HepG2 (cell line): ENCODE results near the gene CSTB. TPM values are rescaled to one million over a fixed set of nuclear protein-coding genes. Genes with fewer than 3 reads are reported as not detected.
A peak's percentile ranks its signal among the peaks of the same experiment; 100 is the strongest.

Source experiments
- EP300 ChIP-seq, 3 experiments: sonication (generic) in 1 of 3; formaldehyde crosslinking in 1 of 3; IDR thresholded peaks; 2 replicates each; pipeline versions ENCODE4 v1.5.1 to v1.6.1; 2011 to 2020; ENCODE audit warnings: low read depth in 2 of 3, low read length in 2 of 3, borderline replicate concordance in 1 of 3, improper control_type of control experiment in 1 of 3, mild to moderate bottlenecking in 1 of 3, missing genetic modification reagents in 1 of 3, moderate library complexity in 1 of 3
- FOXP1 ChIP-seq, 2 experiments: fragments of 450-650 bp in 1 of 2; IDR thresholded peaks; 2 replicates each; pipeline ENCODE4 v1.6.1; 2017 to 2018; ENCODE audit warnings: antibody characterized with exemption in 1 of 2
- NONO ChIP-seq, 2 experiments: fragments of 450-650 bp in 1 of 2; sonication (generic) in 1 of 2; formaldehyde crosslinking in 1 of 2; IDR thresholded peaks in 1 of 2; conservative IDR thresholded peaks in 1 of 2; 2 replicates each; pipeline versions ENCODE4 v1.6.1 to v1.8.0; 2017 to 2022; ENCODE audit warnings: mild to moderate bottlenecking in 1 of 2, missing genetic modification reagents in 1 of 2, moderate library complexity in 1 of 2
- PRDM15 ChIP-seq: sonication (generic); formaldehyde crosslinking; IDR thresholded peaks from 2 replicates; pipeline ENCODE4 v1.4.0; 2020; ENCODE audit warnings: missing genetic modification reagents
- RARG ChIP-seq: sonication (generic); formaldehyde crosslinking; IDR thresholded peaks from 2 replicates; pipeline ENCODE4 v1.4.0; 2020; ENCODE audit warnings: low read depth, mild to moderate bottlenecking, missing genetic modification reagents
- RFXAP ChIP-seq: sonication (generic); formaldehyde crosslinking; IDR thresholded peaks from 2 replicates; pipeline ENCODE4 v1.4.0; 2020; ENCODE audit warnings: missing genetic modification reagents, borderline replicate concordance
- ZNF136 ChIP-seq: sonication (generic); formaldehyde crosslinking; IDR thresholded peaks from 2 replicates; pipeline ENCODE4 v1.8.1; 2022; ENCODE audit warnings: low read depth, mild to moderate bottlenecking, moderate library complexity, missing genetic modification reagents
- ZNF234 ChIP-seq: sonication (generic); formaldehyde crosslinking; conservative IDR thresholded peaks from 2 replicates; pipeline ENCODE4 v1.5.1; 2020; ENCODE audit warnings: mild to moderate bottlenecking, missing genetic modification reagents
- ZNF484 ChIP-seq: sonication (generic); formaldehyde crosslinking; IDR thresholded peaks from 2 replicates; pipeline ENCODE4 v1.5.1; 2020; ENCODE audit warnings: mild to moderate bottlenecking, low read depth, missing genetic modification reagents, borderline replicate concordance
- ZNF678 ChIP-seq: sonication (generic); formaldehyde crosslinking; IDR thresholded peaks from 2 replicates; pipeline ENCODE4 v1.4.0; 2020; ENCODE audit warnings: mild to moderate bottlenecking, missing genetic modification reagents
- polyA plus RNA-seq, 8 experiments: library from polyadenylated mRNA; depleted of rRNA in 3 of 8; stranded (reverse) in 7 of 8; unstranded in 1 of 8; fragments of >200 nt; fragmentation: Illumina TruSeq in 4 of 8; extraction: Trizol in 4 of 8; gene quantifications; 2 replicates each; pipeline versions ENCODE4 v1.2.1 to v1.2.3, GENCODE V29; 2011 to 2016; ENCODE audit warnings: low read depth in 4 of 8, missing spikeins in 1 of 8, mixed read lengths in 1 of 8; ENCODE audit not compliant: insufficient read depth in 1 of 8
- total RNA-seq, 5 experiments: library from RNA; depleted of rRNA; stranded (reverse); fragments of >200 nt; fragmentation: Illumina TruSeq; extraction: Trizol; gene quantifications; 2 replicates each; pipeline ENCODE4 v1.2.3, GENCODE V29; 2016; ENCODE audit warnings: low read depth in 1 of 5
- TF ChIP-seq, protein P1 (sequence below), 2 experiments: fragments of 450-650 bp in 1 of 2; sonication (generic) in 1 of 2; formaldehyde crosslinking in 1 of 2; IDR thresholded peaks; 2 replicates each; pipeline versions ENCODE4 v1.6.1 to v1.8.0; 2016 to 2022; ENCODE audit warnings: antibody characterized with exemption in 1 of 2, mild to moderate bottlenecking in 1 of 2, missing genetic modification reagents in 1 of 2

CSTB gene
- total and polyA plus RNA-seq, 2 of the 13 experiments (the other 11 are each of a cell fraction or from before 2014, with no cell fraction given): 11.7 to 94.1 TPM

DNA sequence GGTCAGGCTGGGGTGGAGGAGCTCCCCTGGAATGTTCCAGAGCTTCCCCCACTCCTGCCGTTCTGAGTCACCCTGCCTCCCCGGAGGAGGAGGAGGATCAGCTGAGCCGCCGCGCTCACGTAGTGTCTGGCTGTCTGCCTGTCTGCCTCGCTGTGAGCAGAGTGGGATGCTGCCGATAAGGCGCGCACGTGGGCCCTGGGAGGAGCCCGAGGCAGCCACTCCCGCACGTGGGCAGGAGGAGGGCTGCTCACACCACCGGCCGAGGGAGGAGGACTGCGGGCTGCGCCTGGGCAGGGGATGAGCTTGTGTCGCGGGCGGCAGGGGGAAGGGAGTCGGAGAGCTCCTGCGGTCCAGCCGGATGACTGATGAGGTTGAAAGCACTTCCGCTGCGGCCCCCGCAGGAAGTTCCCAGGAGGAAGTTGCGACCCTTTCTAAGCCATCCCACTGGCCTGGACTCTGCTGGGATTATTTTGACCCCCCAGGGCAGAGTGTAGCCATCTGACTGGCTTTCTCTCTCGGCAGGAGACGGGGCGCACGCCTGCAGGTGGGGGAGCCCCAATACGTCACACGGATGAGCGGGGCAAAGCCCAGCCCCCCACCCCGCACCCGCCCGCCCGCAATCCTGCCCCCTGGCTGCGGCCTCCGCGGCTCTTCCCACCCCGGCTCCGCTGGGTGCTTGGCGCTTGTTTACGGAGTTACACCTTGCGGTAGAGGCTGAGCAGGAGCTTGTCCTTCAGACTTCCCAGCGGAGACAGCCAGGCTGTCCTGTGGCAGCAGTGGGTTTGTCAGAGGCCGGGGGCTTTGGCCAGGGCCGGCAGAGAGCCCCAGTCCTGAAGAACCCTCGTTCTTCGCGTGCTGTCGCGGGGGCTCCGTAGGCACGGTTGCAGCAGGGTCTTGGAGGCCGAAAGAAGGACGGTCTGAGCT, 47.4 kb downstream of the CSTB start (continued):
- TF ChIP-seq NONO (IDR thresholded peaks at IDR 0.05) (no peak), NONO (CRISPR knock-in tag; conservative IDR thresholded peaks at IDR 0.05) (peak; percentile 69), ZNF678 (CRISPR knock-in tag) (no peak), EP300 (IDR thresholded peaks at IDR 0.05; ENCODE audit: low read depth in 2 of 2, low read length in 2 of 2) (no peak; a peak in 1 of 4 replicates), EP300 (CRISPR knock-in tag; IDR thresholded peaks at IDR 0.05; ENCODE audit: borderline replicate concordance) (peak; percentile 67; the same call in 1 of the 2 replicates), ZNF136 (peak; percentile 55), FOXP1 (IDR thresholded peaks at IDR 0.05) (no peak), FOXP1 (CRISPR knock-in tag; IDR thresholded peaks at IDR 0.05) (peak; percentile 51; the same call in 1 of the 2 replicates), RARG (CRISPR knock-in tag) (no peak), ZNF234 (no peak), RFXAP (CRISPR knock-in tag) (peak; percentile 83; the same call in 1 of the 2 replicates), ZNF484 (CRISPR knock-in tag) (0 out of 2 replicates have a peak, but pooled peaks have one; percentile 28), PRDM15 (CRISPR knock-in tag) (no peak)
- TF ChIP-seq, protein P1, sequence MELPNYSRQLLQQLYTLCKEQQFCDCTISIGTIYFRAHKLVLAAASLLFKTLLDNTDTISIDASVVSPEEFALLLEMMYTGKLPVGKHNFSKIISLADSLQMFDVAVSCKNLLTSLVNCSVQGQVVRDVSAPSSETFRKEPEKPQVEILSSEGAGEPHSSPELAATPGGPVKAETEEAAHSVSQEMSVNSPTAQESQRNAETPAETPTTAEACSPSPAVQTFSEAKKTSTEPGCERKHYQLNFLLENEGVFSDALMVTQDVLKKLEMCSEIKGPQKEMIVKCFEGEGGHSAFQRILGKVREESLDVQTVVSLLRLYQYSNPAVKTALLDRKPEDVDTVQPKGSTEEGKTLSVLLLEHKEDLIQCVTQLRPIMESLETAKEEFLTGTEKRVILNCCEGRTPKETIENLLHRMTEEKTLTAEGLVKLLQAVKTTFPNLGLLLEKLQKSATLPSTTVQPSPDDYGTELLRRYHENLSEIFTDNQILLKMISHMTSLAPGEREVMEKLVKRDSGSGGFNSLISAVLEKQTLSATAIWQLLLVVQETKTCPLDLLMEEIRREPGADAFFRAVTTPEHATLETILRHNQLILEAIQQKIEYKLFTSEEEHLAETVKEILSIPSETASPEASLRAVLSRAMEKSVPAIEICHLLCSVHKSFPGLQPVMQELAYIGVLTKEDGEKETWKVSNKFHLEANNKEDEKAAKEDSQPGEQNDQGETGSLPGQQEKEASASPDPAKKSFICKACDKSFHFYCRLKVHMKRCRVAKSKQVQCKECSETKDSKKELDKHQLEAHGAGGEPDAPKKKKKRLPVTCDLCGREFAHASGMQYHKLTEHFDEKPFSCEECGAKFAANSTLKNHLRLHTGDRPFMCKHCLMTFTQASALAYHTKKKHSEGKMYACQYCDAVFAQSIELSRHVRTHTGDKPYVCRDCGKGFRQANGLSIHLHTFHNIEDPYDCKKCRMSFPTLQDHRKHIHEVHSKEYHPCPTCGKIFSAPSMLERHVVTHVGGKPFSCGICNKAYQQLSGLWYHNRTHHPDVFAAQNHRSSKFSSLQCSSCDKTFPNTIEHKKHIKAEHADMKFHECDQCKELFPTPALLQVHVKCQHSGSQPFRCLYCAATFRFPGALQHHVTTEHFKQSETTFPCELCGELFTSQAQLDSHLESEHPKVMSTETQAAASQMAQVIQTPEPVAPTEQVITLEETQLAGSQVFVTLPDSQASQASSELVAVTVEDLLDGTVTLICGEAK (IDR thresholded peaks at IDR 0.05): peak; percentile 75
- TF ChIP-seq, protein P1 (CRISPR knock-in tag; IDR thresholded peaks at IDR 0.05): peak; percentile 76
